Measurements from ENCODE around the gene C19orf12.

Gene C19orf12

DNA sequence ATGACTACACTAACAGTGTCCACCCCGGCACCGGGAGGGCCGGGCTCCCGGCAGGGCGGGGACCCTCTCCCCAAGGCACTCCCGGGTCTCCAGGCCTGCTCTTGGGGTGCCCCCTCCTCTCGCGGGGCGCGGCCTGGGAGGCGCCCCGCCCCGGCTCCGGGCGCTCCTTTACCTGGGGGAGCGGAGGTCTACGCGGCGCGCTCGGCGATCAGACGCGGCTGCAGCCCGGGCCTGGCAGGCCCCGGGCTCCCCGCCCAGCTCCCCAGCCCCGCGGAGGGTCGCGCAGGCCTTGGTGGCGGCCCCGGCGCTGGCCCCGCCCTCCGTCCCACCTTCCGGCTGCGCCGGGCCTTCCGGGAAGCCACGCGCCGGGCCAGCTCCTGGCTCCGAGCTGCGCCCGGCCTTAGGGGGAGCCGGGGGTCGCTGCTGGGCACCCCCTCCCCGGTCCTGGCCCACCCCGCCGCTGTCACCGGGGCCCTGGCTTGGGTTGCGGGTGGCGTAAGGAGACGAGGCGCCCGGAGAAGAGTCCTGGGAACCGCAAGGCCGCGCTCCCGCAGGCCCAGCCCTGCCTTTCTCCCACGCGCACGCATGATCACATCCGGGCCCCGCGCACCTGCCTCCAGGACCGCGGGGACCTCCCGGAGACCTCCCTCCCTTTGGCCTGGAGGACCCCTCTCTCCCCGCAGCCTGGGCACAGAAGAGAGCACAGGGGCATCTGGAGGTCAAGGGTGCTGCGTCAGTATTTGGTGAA is at the start of gene C19orf12:
Gene C19orf12, minus strand, starts transcription at position 309 of the 748 bp plus-strand sequence. CDS start 6,848 bp downstream, outside the sequence.
- no peak for FAIRE-seq

DNA sequence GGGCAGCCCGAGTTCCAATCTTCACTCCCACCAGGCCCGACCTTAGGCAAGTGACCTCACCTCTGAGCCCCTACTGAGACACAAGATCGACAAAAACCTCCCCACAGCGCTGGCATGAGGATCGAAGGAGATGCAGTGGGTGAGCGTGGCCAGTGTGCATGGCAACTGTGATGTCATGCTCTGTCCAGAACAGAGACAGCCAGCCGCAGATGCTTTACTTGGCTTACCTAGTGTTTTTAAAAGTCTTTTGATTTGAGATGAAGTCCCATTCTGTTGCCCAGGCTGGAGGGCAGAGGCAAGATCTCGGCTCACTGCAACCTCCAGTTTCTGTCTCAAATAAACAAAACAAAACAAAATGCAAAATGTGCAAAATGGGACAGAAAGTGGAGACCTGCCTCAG is 49.3 kb upstream of the C19orf12 start:
- FAIRE-seq: no peak

DNA sequence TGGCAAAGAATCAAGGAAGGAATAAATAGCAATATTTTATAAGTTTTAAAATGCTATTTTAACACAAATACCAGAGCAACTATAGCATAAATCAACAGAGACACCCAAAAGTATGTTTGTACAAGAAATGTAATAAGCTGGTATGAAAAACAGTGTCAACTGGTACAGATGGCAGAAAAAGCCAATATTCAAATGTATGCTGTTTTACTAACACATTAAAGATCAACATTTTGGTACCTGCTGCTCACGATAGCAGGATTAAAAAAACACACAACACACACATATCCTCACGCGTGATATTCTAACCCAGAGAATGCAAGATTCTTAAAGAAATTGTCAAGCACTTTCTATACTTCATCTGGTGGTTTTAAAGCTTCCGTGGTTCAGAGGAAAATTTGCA is 48.1 kb upstream of the C19orf12 start:
- FAIRE-seq: no peak

DNA sequence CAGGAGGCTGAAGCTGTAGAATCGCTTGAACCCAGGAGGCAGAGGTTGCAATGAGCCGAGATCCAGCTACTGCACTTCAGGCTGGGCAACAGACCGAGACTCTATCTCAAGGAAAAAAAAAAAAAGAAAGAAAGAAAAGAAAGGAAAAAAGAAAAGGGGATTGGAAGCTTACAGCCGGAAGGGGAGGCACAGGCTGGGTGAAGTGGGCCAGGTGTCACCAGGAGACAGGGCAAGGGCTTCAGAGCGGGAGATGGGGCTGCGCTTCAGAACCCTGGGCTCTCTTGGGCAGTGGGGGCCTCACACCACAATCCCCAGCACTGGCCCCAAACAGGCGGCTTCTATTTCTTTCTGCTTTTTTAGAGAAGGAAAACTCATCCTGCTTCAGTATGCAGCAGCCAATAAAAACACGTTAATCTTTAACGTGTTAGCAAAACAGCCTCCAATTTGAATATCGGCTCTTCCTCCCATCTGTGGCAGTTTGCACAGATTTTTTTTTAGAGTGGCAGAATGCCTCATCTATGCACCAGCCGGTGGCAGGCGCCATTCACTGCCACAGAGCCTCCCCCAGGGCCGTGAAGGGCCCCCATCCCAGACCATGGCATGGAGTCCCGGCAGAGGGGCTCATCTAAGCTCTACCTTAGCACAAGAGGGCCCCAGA is 46.6 kb upstream of the C19orf12 start:
- FAIRE-seq: no peak

DNA sequence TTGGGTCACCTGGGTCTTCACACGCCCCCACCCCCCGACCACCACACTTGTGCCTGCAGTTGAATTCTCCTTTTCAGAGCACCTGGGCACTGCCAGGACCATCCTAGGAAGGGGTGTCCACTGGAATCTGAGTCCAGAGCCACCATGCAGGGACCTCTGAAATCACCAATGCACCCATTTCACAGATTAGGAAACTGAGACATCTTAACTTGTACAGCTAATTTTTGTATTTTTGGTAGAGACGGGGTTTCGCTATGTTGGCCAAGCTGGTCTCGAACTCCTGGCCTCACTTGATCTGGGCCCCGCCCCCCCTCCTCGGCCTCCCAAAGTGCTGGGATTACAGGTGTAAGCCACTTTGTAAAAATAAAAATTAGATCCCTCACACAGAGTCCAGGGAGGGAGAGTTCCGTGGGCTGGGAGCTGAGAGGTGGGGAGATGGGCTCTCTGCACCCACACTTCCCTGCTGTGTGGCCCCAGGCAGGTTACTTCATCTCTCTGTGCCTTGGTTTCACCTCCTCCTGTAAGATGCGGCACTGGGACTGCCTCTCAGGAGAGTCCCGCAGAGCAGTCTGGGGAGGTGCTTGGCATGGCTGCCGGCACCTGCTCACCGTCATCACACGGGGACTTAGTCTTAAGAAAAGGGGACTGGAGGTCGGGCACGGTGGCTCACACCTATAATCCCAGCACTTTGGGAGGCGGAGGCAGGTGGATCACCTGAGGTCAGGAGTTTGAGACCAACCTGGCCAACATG is 45.9 kb upstream of the C19orf12 start:
- FAIRE-seq: no peak

- FAIRE-seq: no peak
These were observed 44.3 kb upstream of the C19orf12 start for GRCh38 chr19:29759359-29759758.

GRCh38 chr19:29758863-29759262 is 43.8 kb upstream of the C19orf12 start:
- FAIRE-seq: no peak

GRCh38 chr19:29757551-29757950 is 42.5 kb upstream of the C19orf12 start:
- FAIRE-seq: no peak

DNA sequence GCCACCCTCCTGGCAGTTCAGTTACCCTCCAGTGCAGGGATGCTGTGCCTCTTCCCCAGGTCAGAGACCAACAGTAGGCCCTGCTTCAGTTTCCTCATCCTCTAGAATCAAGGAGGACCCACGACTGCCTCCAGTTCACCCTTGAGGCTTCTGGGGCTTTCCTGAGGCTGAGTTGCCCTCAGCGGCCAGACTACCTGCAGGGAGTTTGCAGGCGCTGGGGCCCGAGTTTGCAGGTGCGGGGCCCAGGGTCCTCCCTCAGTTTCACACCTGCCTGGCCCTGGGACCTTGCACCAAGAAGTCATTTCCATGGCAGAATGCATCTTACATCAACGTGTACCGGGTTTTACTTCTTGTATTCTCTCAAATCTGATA is 38.9 kb upstream of the C19orf12 start:
- no peak for FAIRE-seq

- no peak for FAIRE-seq
These were observed 38.3 kb upstream of the C19orf12 start for GRCh38 chr19:29753190-29753933.

- no peak for FAIRE-seq
These were observed 37.5 kb upstream of the C19orf12 start for GRCh38 chr19:29752450-29753025.

GRCh38 chr19:29751932-29752331 is 36.9 kb upstream of the C19orf12 start:
- no peak for FAIRE-seq

DNA sequence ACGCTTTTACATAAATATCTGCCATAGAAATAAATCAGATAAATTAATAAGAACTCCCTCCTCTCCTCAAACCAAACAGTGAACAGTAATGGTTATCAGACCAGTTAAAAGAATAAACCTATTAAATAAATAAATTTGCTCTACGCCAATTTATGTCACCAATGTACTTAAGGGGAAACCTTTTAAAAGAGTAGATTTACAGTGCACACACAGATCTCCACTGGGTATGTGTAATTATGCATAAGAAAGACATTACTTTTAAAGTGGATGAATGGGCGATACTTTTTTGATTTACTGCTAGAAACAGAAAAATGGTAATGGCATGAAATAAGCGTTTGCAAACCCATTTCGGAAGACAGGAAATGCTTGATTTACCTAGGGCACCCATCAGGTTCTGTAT is 34.9 kb upstream of the C19orf12 start:
- FAIRE-seq: no peak

GRCh38 chr19:29748996-29749849 is 34.2 kb upstream of the C19orf12 start:
- FAIRE-seq: no peak

DNA sequence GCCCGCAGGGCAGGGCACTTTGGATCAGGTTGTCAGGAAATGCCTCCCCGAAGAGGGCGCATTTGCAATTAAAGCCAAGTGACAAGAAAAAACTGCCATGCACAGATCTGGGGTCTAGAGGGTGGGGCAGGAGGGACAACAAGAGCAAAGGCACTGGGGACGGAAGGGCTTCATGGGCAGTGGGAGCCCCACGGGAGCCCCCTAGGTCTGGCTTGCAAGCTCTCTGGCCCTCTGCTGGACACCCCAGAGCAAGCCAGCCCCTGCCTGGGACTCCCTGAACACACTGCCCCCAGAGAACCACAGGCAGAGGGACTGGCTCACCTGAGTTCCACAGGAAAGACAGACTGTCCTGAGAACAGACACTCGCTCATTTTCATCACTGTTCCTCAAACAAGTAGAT is 30.2 kb upstream of the C19orf12 start:
- no peak for FAIRE-seq

DNA sequence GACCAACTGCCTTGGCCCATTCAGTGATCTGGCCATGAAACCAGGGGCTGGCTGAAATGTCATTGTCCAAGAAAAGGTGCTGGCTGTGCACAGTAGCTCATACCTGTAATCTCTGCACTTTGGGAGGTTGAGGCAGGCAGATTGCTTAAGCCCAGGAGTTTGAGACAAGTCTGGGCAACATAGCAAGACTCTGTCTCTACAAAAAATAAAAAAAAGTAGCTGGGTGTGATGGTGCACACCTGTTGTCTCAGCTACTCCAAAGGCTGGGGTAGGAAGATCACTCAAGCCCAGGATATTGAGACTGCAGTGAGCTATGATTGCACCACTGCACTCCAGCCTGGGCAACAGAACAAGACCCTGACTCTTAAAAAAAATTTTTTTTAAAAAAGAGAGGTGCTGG is 28.6 kb upstream of the C19orf12 start:
- no peak for FAIRE-seq

GRCh38 chr19:29741776-29742175 is 26.7 kb upstream of the C19orf12 start:
- FAIRE-seq: no peak

GRCh38 chr19:29741226-29741625 is 26.2 kb upstream of the C19orf12 start:
- no peak for FAIRE-seq

- FAIRE-seq: no peak
These were observed 22.5 kb upstream of the C19orf12 start for GRCh38 chr19:29737461-29738000.

GRCh38 chr19:29735829-29736228 is 20.8 kb upstream of the C19orf12 start:
- FAIRE-seq: no peak

DNA sequence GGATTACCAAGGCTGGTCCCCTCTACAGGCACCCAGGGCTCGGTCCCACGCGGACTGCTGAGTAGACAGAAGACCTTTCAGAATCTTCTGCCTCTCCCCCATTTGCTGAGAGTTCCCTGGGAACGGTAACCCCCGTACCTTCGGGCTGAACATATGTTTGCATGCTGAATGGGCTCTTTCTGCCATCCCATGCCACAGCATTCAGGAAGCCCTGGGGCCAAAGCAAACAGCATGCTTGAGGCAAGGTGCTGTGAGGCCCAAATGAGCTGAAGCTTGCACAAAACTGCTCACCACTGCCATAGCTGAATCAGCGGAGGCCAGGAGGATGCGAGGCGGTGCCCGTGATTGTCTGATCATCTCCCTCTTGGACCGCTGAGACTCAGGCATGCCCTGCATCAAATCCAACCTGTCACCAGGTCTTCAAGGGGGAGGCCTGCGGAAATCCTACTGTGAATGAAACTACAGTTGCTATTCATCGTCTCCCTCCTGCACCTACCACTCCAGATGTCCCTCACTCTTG is 16.3 kb upstream of the C19orf12 start:
- no peak for FAIRE-seq

Data from TTC549 (cell line).